Testis (tissue), 5 donors: ENCODE results near the gene SEPTIN14. TPM values are rescaled to one million over a fixed set of nuclear protein-coding genes. Genes with fewer than 3 reads are reported as not detected.
"Not testable (repeated sequence)": the region's sequence is repeated elsewhere in the genome, so short reads cannot be mapped to it uniquely, and the experiment has no call there.

Source experiments
- DNase-seq: peaks from one replicate; pipeline ENCODE4 v3.0.0-alpha.2; 2019
- H3K27ac ChIP-seq, 2 donors: fragments of 200-600 bp; sonication (generic); one replicate each; pipeline ENCODE4 v1.5.1; 2019
- H3K27me3 ChIP-seq: fragments of 200-600 bp; sonication (generic); one replicate; pipeline ENCODE4 v1.5.1; 2019
- H3K36me3 ChIP-seq: fragments of 200-600 bp; sonication (generic); one replicate; pipeline ENCODE4 v1.5.1; 2017; ENCODE audit warnings: low read depth; ENCODE audit errors: missing control alignments
- H3K4me1 ChIP-seq: fragments of 200-600 bp; sonication (generic); one replicate; pipeline ENCODE4 v1.5.1; 2019
- H3K4me3 ChIP-seq, 2 donors: fragments of 200-600 bp; sonication (generic); one replicate each; pipeline ENCODE4 v1.5.1; 2017 to 2019
- H3K9me3 ChIP-seq: fragments of 200-600 bp; sonication (generic); one replicate; pipeline ENCODE4 v1.5.1; 2017
- POLR2A ChIP-seq: fragments of 450-650 bp; IDR thresholded peaks from one replicate; pipeline ENCODE4 v1.6.1; 2017; ENCODE audit warnings: antibody characterized with exemption, mild to moderate bottlenecking, moderate library complexity
- WGBS, 2 donors: methylation state at CpG; one replicate each; pipeline ENCODE4 v1.1.5; 2018; 5-methylcytosine and 5-hydroxymethylcytosine counted together
- intact Hi-C: fragments of 100-400 bp; cut with DNase I; formaldehyde crosslinking; loops from one replicate; pipeline ENCODE4 v1.15.1; 2023; ENCODE audit warnings: low total_unique reads
- long read RNA-seq, 2 donors: transcript quantifications; one replicate each; lab custom pipeline, GENCODE V29; 2026
- polyA plus RNA-seq: library from polyadenylated mRNA; stranded (reverse); fragments of 350-450 nt; fragmentation: Illumina TruSeq; extraction: RNeasy Lipid Tissue Mini Kit (QIAGEN cat#74804); gene quantifications from one replicate; pipeline ENCODE4 v1.2.3, GENCODE V29; 2014; ENCODE audit warnings: low read depth, low replicate concordance; ENCODE audit not compliant: insufficient read depth
- total RNA-seq, 2 donors: library from RNA; depleted of rRNA; stranded (reverse); fragments of >200 nt; gene quantifications; one replicate each; pipeline ENCODE4 v1.2.3, GENCODE V29; 2016
- TF ChIP-seq, protein P1 (sequence below), 3 experiments: fragments of 450-650 bp in 2 of 3; fragments of 200-600 bp in 1 of 3; sonication (generic) in 1 of 3; IDR thresholded peaks; one replicate each; pipeline ENCODE4 v1.5.1; 2016 to 2019; ENCODE audit warnings: antibody characterized with exemption in 3 of 3, mild to moderate bottlenecking in 2 of 3, moderate library complexity in 1 of 3

The SEPTIN14 gene
- total RNA-seq: 10 to 100 TPM; 58.3 to 81.4 TPM
- 30.6 TPM for polyA plus RNA-seq
- long read RNA-seq, donor 1: 0 reads
- long read RNA-seq, donor 2, partial matches to known transcripts: 5 of 5 reads
- long read RNA-seq, donor 2, other reads (novel, unspliced or antisense): 0 of 5 reads

DNA sequence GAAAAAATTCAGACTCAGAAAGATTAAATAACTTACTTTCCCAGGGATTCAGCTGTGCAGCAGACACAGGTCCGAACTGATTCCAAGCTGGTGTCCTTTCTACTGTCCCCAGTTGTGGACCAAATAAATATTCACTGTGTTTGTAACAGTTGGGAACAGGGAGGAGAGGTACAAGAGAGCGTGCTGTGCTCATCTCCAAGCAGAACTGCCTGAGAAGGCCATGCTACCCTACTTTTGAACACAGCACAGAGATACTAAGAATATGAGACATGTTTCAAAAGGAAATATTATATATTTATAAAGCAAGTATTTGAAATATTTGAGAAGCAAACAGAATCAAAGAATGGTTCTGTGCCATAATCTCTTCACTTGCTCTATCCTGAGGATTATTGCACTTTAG is at the start of gene SEPTIN14:
TSS of gene SEPTIN14 (minus strand) at position 101 of the 400 bp plus-strand sequence. CDS start 756 bp downstream, outside the sequence.
- intact Hi-C loops, H3K4me1 ChIP-seq, H3K9me3 ChIP-seq, H3K27me3 ChIP-seq, H3K36me3 ChIP-seq: not testable (repeated sequence)
- Histone ChIP-seq H3K4me3 (peak within 1 kb of the TSS in 1 of 2 donors; percentile 5), H3K27ac (peak within 1 kb of the TSS; percentile 9 to 63)
- WGBS, 2 donors: 66 to 71% methylated on average over 2 of the region's 2 CpGs
- DNase-seq: peak; percentile 46

DNA sequence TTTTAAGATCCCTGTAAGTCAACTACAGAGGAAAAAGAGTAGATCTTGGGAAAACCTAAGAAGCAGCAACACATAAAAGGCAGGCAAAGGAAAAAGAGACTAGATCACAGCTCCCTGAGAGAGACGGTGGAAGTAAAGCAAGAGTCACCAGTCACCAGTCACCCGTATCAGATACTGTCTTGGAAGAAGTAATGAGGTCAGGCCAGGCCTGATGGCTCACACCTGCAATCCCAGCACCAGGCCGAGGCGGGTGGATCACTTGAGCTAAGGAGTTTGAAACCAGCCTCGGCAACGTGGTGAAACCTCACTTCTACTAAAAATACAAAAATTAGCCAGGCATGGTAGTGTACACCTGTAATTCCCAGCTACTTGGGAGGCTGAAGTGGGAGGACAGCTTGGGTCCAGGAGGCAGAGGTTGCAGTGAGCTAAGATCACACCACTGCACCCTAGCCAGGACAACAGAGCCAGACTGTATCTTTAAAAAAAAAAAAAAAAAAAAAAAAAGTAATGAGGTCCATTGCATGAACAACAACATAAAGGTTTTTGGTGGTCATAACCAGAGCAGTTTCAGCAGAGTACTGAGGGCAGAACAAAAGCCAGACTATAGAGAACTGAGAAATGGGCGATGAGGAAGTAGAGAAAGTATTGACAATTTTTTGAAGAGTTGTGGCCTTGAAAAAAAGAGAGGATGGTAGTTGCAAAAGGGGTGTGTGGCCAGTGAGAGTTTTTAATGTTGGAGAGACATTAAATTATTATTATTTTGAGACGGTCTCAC is 41.6 kb upstream of the SEPTIN14 start:
- WGBS, 2 donors: 79 to 92% methylated on average over 8 of the region's 8 CpGs
- H3K36me3 ChIP-seq: no peaks in the 10 kb centered on the region
- H3K4me1 ChIP-seq: no peaks in the 10 kb centered on the region
- H3K27me3 ChIP-seq: no peaks in the 10 kb centered on the region
- TF ChIP-seq, protein P1, sequence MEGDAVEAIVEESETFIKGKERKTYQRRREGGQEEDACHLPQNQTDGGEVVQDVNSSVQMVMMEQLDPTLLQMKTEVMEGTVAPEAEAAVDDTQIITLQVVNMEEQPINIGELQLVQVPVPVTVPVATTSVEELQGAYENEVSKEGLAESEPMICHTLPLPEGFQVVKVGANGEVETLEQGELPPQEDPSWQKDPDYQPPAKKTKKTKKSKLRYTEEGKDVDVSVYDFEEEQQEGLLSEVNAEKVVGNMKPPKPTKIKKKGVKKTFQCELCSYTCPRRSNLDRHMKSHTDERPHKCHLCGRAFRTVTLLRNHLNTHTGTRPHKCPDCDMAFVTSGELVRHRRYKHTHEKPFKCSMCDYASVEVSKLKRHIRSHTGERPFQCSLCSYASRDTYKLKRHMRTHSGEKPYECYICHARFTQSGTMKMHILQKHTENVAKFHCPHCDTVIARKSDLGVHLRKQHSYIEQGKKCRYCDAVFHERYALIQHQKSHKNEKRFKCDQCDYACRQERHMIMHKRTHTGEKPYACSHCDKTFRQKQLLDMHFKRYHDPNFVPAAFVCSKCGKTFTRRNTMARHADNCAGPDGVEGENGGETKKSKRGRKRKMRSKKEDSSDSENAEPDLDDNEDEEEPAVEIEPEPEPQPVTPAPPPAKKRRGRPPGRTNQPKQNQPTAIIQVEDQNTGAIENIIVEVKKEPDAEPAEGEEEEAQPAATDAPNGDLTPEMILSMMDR (IDR thresholded peaks at IDR 0.05): no peak
- TF ChIP-seq POLR2A: no peak
- intact Hi-C loops: no loop called here
- H3K27ac ChIP-seq: no peak overlapping the region
- H3K9me3 ChIP-seq: no peaks in the 10 kb centered on the region
- no peak overlapping the region for H3K4me3 ChIP-seq
- DNase-seq: no peak

DNA sequence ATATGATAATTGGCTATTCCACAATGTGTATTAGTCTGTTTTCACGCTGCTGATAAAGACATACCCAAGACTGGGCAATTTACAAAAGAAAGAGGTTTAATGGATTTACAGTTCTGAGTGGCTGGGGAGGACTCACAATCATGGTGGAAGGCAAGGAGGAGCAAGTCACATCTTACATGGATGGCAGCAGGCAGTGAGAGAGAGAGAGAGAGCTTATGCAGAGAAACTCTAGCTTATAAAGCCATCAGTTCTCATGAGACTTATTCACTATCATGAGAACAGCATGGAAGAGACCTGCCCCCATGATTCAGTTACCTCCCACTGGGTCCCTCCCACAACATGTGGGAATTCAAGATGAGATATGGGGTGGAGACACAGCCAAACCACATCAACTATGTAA is 38.5 kb upstream of the SEPTIN14 start:
- intact Hi-C loops, H3K36me3 ChIP-seq, DNase-seq, H3K4me1 ChIP-seq, H3K4me3 ChIP-seq, H3K9me3 ChIP-seq, H3K27ac ChIP-seq, H3K27me3 ChIP-seq: not testable (repeated sequence)
- WGBS, 2 donors: 96 to 100% methylated on average over 1 of the region's 1 CpG

DNA sequence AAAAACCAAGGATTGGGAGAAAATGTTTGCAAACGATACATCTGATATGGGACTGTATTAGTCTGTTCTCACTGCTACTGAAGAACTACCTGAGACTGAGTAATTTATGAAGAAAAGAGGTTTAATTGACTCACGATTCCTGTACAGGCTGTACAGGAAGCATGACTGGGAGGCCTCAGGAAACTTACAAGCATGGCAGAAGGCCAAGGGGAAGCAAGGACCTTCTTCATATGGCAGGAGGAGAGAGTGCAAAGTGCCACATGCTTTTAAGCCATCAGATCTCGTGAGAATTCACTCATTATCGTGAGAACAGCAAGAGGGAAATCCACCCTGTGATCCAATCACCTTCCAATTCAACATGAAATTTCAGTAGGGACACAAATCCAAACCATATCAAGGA is 35.7 kb upstream of the SEPTIN14 start:
- no peaks in the 10 kb centered on the region for H3K4me1 ChIP-seq
- TF ChIP-seq, protein P1 (IDR thresholded peaks at IDR 0.05): no peak
- TF ChIP-seq POLR2A: no peak
- WGBS, 2 donors: 81 to 93% methylated on average over 4 of the region's 4 CpGs

DNA sequence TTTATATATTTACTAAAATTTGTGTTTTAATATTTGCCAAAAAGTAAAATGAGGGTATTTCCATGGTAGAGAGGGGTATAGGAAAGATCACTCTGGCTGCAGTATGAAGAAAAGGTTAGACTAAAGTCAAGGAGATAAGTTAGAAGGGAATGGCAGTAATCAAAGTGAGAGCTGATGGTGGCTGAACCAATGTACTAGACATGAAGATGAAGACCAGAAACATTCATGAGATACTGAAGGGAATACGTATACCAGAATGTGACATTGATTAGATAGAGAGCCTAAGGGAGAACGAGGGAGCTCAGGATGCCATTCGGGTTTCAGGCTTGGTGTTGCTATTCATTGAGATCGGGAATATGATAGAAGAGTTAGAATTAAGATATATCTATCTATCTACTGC is 32.5 kb upstream of the SEPTIN14 start:
- H3K27me3 ChIP-seq: no peaks in the 10 kb centered on the region
- WGBS, 2 donors: 90 to 91% methylated on average over 4 of the region's 4 CpGs
- no peak for DNase-seq
- TF ChIP-seq, protein P1 (IDR thresholded peaks at IDR 0.05): no peak
- no peak for TF ChIP-seq POLR2A
- no peaks in the 10 kb centered on the region for H3K36me3 ChIP-seq
- H3K4me1 ChIP-seq: no peaks in the 10 kb centered on the region
- intact Hi-C loops: no loop called here
- H3K9me3 ChIP-seq: no peaks in the 10 kb centered on the region
- H3K4me3 ChIP-seq: no peak overlapping the region
- no peak overlapping the region for H3K27ac ChIP-seq

More for the DNA sequence above, 35.7 kb upstream of the SEPTIN14 start:
- DNase-seq: no peak
- H3K36me3 ChIP-seq: no peaks in the 10 kb centered on the region
- no peak overlapping the region for H3K4me3 ChIP-seq
- no peaks in the 10 kb centered on the region for H3K27me3 ChIP-seq
- H3K27ac ChIP-seq: no peak overlapping the region
- intact Hi-C loops: no loop called here
- H3K9me3 ChIP-seq: no peaks in the 10 kb centered on the region

DNA sequence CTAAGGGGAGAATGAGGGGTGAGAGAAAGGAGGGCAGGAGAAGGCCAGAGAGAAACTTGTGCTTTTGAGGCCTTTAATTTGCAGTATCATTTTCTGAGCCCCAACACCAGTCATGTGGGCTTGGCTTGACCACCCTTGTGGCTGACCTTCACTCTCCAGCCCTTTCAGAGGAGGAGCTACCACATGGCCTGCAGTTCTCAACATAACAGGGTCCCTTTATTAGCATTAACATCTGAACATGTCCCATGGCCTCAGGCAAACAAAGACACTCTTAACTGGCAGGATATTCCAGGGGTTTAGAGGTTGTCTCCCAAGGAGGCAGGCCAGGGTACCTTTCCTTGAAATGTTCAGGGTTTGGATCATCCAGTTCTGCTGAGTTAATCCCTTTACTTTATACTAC is 31.4 kb upstream of the SEPTIN14 start:
- no peak for DNase-seq
- intact Hi-C loops: no loop called here
- H3K27ac ChIP-seq: no peak overlapping the region
- no peak overlapping the region for H3K4me3 ChIP-seq
- H3K27me3 ChIP-seq: no peaks in the 10 kb centered on the region
- peaks cover 4% of the 10 kb centered on the region for H3K4me1 ChIP-seq
- TF ChIP-seq, protein P1 (IDR thresholded peaks at IDR 0.05): no peak
- no peak for TF ChIP-seq POLR2A
- no peaks in the 10 kb centered on the region for H3K9me3 ChIP-seq
- H3K36me3 ChIP-seq: no peaks in the 10 kb centered on the region

DNA sequence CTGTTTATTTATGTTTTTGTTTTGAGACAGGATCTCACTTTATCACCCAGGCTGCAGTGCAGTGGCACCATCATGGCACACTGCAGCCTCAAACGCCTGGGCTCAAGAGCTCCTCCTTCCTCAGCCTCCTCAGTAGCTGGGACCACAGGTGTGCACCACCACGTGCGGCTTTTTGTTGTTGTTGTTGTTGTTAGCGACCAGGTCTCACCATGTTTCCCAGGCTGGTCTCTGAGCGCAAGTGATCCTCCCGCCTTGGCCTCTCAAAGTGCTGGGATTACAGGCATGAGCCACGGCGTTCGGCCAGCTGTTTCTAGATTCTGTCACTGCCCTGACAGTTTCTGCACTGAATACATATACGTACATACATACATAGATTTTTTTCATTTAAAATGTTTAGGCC is 25.8 kb upstream of the SEPTIN14 start:
- DNase-seq, H3K36me3 ChIP-seq, H3K4me1 ChIP-seq, H3K9me3 ChIP-seq, intact Hi-C loops, H3K27me3 ChIP-seq, H3K27ac ChIP-seq: not testable (repeated sequence)
- H3K4me3 ChIP-seq: peak overlapping the region; percentile 42 to 46
- WGBS, 2 donors: 61 to 65% methylated on average over 10 of the region's 10 CpGs
